Measurements from ENCODE around the gene TRPV2. TPM values are rescaled to one million over a fixed set of nuclear protein-coding genes. Genes with fewer than 3 reads are reported as not detected.

The TRPV2 gene
- total RNA-seq, 1 experiment from 2014 or later, result 1.0 TPM

DNA sequence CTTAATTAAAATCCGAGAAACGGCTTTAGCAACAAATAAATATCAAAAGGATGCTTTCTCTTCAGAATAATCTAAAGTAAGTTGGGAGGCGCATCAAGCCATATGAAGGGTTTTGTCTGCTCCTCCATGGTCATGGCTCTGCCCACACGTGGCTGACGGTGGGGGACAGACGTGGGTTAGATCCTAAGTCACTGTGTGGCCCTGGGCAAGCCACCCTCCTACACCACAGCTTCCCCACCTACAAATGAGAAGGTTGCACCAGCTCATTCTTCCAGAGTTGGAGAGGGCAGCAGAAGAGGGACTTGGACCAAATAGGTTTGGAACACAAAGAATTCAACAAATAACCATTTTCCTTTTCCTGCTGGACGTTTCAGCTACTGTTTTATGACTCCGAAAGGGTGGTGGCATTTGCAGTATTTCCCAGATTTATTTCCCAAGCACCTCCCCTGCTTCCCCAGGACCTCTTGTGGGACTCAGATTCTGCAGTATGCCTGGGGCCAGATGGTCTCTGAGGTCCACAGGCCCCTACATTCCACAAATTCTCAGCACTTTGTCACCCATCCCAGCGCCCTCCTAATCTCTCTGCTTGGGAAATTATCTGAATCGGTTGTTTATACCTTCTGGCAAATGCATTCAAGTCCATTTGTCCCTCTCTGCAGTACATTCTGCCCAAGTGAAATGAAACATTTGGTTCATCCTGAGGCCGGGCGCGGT lies 58.8 kb downstream of the TRPV2 start:
- WGBS (ENCODE audit: extremely low coverage, insufficient read length, low lambda C conversion rate), result no CpG with 5 or more reads among the region's 13 CpGs
- no peaks in the 10 kb centered on the region for H3K9me3 ChIP-seq (ENCODE audit: control insufficient read depth, low read depth, low read length)
- H3K14ac ChIP-seq (ENCODE audit: insufficient read depth, low read length), result no peak overlapping the region
- H2BK20ac ChIP-seq (ENCODE audit: low read depth, low read length, poor library complexity, severe bottlenecking), result no peak overlapping the region
- TF ChIP-seq, protein P1, sequence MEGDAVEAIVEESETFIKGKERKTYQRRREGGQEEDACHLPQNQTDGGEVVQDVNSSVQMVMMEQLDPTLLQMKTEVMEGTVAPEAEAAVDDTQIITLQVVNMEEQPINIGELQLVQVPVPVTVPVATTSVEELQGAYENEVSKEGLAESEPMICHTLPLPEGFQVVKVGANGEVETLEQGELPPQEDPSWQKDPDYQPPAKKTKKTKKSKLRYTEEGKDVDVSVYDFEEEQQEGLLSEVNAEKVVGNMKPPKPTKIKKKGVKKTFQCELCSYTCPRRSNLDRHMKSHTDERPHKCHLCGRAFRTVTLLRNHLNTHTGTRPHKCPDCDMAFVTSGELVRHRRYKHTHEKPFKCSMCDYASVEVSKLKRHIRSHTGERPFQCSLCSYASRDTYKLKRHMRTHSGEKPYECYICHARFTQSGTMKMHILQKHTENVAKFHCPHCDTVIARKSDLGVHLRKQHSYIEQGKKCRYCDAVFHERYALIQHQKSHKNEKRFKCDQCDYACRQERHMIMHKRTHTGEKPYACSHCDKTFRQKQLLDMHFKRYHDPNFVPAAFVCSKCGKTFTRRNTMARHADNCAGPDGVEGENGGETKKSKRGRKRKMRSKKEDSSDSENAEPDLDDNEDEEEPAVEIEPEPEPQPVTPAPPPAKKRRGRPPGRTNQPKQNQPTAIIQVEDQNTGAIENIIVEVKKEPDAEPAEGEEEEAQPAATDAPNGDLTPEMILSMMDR (conservative IDR thresholded peaks at IDR 0.05), result no peak
- Mint-ChIP-seq H3K36me3 (ENCODE audit: insufficient read depth in 1 of 3, low read depth in 3 of 3) (peaks cover 3 to 5% (median 4%) of the 10 kb centered on the region in 3 experiments; a peak in 2 of 7 replicates), H3K9me3 (no peaks in the 10 kb centered on the region), H3K4me3 (no peak overlapping the region), H3K4me1 (peaks cover 44 to 49% of the 10 kb centered on the region in 2 experiments), H3K27me3 (ENCODE audit: low read depth) (no peaks in the 10 kb centered on the region), H3K27ac (peak overlapping the region in 2 of 3 experiments; percentile 52 to 66; a peak in 2 of 7 replicates)
- H2AFZ ChIP-seq (ENCODE audit: low read length), result no peak overlapping the region
- H4K8ac ChIP-seq (replicated peaks; ENCODE audit: insufficient read length, low read depth, low read length), result no peak overlapping the region
- H3K4ac ChIP-seq (ENCODE audit: low read depth, low read length), result no peak overlapping the region
- H3K27ac ChIP-seq (ENCODE audit: insufficient read length, low read depth, low read length), result no peak overlapping the region
- no peak overlapping the region for H4K5ac ChIP-seq (ENCODE audit: insufficient read length, low read depth, low read length)
- H2AK5ac ChIP-seq (ENCODE audit: insufficient read length, low read length), result no peak overlapping the region
- no peak overlapping the region for H3K18ac ChIP-seq (ENCODE audit: insufficient read length, low read depth, low read length)
- no peak overlapping the region for H3K4me2 ChIP-seq (ENCODE audit: insufficient read depth, insufficient read length, low read length)
- H4K91ac ChIP-seq (ENCODE audit: insufficient read length, low read depth, low read length), result no peak overlapping the region
- H4K20me1 ChIP-seq (ENCODE audit: control insufficient read depth, insufficient read depth, insufficient read length), result no peaks in the 10 kb centered on the region
- no peak overlapping the region for H2BK120ac ChIP-seq (ENCODE audit: low read depth, low read length, poor library complexity, severe bottlenecking)
- H3T11ph ChIP-seq (ENCODE audit: low read length), result no peak overlapping the region
- H3K79me2 ChIP-seq (ENCODE audit: insufficient read depth, low read length), result no peaks in the 10 kb centered on the region; the same call in 1 of the 2 replicates
- DNase-seq, result peak; percentile 45
- no peak overlapping the region for H3K23ac ChIP-seq (ENCODE audit: insufficient read length, low read depth, low read length)
- H2BK15ac ChIP-seq (ENCODE audit: low read depth, low read length), result no peak overlapping the region
- H2BK5ac ChIP-seq (ENCODE audit: insufficient read length, low read length), result no peak overlapping the region
- H3K56ac ChIP-seq (ENCODE audit: insufficient read length, low read depth, low read length), result no peak overlapping the region
- H3K27me3 ChIP-seq (ENCODE audit: insufficient read depth, low read length), result no peaks in the 10 kb centered on the region
- H3K79me1 ChIP-seq (ENCODE audit: insufficient read depth, low read depth, low read length, poor library complexity, severe bottlenecking), result no peaks in the 10 kb centered on the region
- no peak overlapping the region for H2BK12ac ChIP-seq (ENCODE audit: insufficient read length, low read depth, low read length)
- H3K4me1 ChIP-seq (ENCODE audit: insufficient read depth, low read length), result 0 out of 2 replicates have a peak, but pooled peaks cover 5% of the 10 kb centered on the region
- H3K9ac ChIP-seq (ENCODE audit: extremely low read depth, insufficient read length, low read length), result no peak overlapping the region
- no peaks in the 10 kb centered on the region for H3K23me2 ChIP-seq (ENCODE audit: insufficient read length, low read depth, low read length, poor library complexity, severe bottlenecking)
